NCI-H2227 (cell line): ENCODE data around the gene MS4A12.
A peak's percentile ranks its signal among the peaks of the same experiment; 100 is the strongest.
"Not testable (repeated sequence)": the region's sequence is repeated elsewhere in the genome, so short reads cannot be mapped to it uniquely, and the experiment has no call there.

Experiments used
- DNase-seq: peaks from one replicate; lab custom pipeline; 2025; ENCODE audit not compliant: unreplicated experiment; lab: John Stamatoyannopoulos, UW

The MS4A12 gene

DNA sequence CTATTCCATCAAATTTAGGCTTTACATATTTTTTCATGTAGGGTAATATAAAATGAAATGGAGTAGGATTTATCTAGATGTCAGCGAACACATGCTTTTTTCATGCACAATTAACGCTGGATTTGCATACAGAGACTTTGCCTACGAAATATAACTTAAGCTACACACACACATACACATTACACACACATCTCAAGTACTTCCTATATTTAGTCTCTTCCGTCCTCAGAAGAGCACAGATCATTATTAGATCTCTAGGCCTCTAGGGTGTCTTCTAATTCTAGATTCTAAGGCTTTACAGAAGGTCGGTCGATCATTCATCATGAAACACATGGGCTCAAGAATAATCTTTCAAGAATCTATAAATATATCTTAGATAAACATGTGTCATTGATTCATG, 18.8 kb downstream of the MS4A12 start:
- no peak for DNase-seq

DNA sequence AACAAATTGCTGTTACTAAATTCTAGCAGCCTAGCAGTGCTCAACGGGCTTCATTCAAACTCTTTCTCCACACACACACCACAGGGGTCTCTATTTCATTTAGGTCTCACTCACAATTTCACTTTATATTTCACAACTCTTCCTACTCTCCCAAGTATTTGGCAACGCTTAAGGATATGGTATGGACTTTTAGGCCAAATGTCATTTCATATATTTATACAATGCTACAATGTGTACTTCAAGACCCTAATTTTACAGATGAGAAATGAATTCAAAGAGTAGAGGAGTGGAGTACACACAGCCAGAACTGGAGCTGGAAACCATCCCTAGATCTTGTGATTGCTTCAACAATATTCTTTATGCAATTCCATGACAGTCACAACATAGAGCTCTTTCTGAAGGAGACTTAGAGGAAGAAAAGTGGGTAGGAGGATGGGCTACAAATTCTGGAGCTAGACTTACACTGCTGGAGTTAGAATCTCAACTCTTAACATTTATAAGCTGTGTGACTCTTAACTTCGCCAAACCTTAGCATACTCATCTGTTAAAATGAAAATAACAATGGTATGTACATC, 20.2 kb downstream of the MS4A12 start:
- no peak for DNase-seq

DNA sequence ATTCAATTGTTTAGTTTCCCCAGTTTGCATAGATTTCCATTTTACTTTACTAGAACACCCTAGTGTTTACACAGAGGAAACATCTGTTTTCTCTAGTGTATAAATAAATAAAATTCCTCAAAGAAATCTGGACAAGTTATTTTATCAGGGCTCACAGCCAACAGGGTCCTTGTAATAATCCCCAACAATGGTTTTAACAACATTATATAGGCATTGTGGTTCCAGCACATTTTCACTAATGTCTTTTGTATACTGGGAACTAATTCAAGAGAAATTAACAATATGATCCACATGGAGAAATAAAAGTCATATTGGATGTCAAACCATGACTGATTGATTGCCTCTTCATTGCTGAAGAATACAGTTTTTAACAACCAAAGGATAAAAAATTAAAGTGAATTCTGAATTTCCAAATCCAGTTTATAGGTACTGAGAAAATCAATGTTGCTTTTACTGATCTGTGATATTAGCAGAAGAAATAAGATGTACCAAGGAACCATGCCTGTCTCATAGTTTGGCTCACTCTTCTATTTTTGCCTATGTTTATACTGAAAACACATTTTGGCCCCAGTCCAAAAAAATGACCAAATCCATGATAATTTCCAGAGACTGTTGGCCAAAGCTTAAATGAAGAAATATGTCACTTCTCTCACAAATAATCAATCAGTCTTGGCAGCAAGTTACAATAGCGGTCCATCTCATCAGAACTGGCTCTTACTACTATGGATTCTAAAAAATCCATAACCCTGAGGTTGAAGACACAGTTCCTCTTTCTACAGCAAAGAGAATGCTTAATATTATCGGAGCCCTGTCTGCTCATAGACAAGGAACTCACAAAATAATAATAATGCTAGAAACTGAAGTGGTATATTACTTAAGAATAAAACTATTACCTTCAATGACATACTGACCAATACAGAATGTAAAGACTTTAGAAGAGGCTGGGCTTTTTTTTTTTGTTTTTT, 21.2 kb downstream of the MS4A12 start:
- no peak for DNase-seq

DNA sequence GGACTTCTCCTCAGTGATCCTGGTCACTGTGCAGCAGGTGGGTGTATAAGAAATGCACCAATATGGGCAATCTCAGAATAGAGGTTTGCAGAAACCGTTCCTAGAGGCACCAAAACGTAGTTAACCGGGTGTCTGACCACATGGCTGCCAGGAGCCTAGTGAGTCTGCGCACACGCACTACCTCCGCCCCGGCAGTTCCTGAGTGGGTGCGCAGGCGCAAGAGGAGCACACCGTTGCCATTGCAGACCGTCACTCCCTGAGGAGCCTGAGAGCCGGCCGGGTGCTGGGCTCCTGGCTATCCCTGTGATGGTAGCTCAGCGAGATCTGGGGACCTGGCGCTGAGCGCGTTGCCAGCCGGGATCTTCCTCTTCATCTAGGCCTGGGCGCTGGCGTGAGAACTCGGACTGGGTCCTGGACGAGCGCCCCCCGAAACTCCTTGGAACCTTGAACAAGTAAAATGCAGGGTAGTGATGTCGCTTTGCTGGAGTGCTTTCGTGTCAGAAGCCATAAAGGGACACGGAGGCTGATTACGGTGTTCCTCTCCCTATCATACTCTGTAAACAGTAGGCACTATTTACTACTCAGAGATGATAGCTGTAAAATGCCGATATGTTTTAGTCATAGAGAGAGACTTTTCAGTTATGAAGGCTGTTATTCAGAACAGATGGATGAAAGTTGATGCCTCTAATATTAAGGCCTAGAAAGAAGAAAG, 22.7 kb downstream of the MS4A12 start, which contains the start of gene MS4A13:
TSS of gene MS4A13 (plus strand) at position 249 of the 712 bp plus-strand sequence. CDS start 2,692 bp downstream, outside the sequence.
- peak; percentile 52 for DNase-seq

DNA sequence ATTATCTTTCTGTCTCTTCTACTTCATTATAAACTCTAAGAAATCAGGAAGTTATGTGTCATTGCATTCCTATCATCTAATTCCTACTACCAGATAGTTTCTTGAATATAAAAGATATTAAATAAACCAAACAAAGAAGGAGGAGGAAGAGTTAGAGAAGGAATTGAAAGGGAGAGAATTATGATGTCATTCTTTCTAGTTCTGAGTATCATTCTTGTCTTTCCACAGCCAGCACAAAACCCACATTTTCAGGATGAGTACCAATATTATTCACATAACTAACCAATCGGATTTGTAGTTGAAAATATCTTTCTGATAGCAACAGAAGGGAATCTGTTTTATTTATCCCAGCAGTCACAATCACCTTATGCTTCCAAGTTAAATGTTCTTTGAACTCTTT, 35.9 kb downstream of the MS4A12 start:
- DNase-seq, result no peak

DNA sequence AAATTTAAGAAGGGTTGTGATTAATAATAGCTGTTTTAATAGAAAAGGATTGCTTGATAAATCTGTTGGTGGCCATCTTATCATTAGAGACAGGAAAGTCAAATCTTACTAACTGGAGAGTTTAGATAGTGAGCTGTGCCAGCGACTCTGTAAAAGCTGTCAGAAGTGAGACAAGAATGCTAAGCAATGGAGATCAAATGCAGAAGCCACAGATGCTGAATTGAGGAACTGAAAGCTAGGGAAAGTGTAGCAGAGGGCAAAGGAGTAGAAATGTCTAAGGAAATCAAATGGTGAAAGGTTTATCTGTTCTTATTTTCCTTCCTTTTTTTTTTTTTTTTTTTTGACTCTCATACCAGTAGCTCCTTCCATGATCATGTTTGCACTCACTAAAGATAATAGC, 36.4 kb downstream of the MS4A12 start:
- DNase-seq, result no peak

DNA sequence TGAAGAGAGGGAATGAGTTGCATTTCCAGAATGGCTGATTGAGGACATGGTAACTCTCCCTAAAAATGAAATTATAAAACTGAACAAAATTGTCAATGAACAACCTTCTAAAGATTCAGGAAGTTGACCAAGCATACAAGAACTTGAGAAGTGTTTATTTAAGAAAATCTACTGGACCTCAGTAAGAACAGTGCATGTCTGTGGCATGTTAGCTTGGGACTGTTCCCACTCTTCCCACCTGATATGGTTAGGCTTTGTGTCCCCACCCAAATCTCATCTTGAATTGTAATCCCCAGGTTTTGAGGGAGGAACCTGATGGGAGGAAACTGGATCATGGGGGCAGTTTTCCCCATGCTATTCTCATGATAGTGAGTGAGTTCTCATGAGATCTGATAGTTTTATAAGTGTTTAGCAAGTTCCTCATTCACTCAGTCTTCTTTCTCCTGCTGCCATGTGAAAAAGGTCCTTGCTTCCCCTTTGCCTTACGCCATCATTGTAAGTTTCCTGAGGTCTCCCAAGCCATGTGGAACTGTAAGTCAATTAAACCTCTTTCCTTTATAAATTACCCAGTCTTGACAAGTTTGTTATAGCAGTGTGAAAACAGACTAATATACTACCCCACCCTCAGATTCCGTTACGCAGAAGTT, 38.0 kb downstream of the MS4A12 start:
- DNase-seq, result no peak

- not testable (repeated sequence) for DNase-seq
Measured at GRCh38 chr11:60532383-60532782, 39.8 kb downstream of the MS4A12 start.

DNA sequence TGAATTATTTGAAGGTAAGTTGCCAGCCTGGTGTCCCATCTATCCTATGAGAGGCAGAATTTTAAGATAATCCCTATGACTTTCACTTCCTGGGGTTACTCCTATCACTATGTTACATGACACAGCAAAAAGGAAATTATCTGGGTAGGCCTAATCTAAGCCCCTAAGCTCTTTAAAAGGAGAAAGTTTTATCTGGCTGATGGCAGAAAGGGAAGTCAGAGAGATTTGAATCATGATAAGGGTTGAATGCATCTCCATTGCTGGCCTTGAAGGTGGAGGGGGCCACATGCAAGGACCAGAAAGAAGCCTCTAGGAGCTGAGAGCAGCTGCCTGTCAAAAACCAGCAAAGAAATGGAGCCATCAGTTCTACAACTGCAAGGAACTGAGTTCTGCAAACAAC, 46.0 kb downstream of the MS4A12 start:
- not testable (repeated sequence) for DNase-seq

GRCh38 chr11:60544077-60544476, 51.5 kb downstream of the MS4A12 start:
- no peak for DNase-seq
